Liver (tissue), 9 donors: ENCODE results near the gene CDH4. TPM values are rescaled to one million over a fixed set of nuclear protein-coding genes. Genes with fewer than 3 reads are reported as not detected.
"Not testable (repeated sequence)": the region's sequence is repeated elsewhere in the genome, so short reads cannot be mapped to it uniquely, and the experiment has no call there.

ENCODE experiments used
- DNase-seq: peaks from one replicate; pipeline ENCODE4 v3.0.0-alpha.2; 2017; ENCODE audit warnings: low spot score
- H3K27ac ChIP-seq, 2 donors: one replicate each; pipeline ENCODE4 v1.7.0; 2013; ENCODE audit warnings: inconsistent platforms in 2 of 2, low read length in 2 of 2, control low read depth in 1 of 2, low read depth in 1 of 2, mild to moderate bottlenecking in 1 of 2
- H3K27me3 ChIP-seq, 4 donors: one replicate each; pipeline versions ENCODE4 v1.6.1 to v1.7.0; 2013; ENCODE audit warnings: low read length in 3 of 4, inconsistent platforms in 1 of 4, mild to moderate bottlenecking in 1 of 4, moderate library complexity in 1 of 4; ENCODE audit not compliant: control insufficient read depth in 4 of 4, insufficient read depth in 4 of 4
- H3K36me3 ChIP-seq, 4 donors: one replicate each; pipeline versions ENCODE4 v1.6.1 to v1.7.0; 2013; ENCODE audit warnings: low read length in 3 of 4, mild to moderate bottlenecking in 3 of 4, low read depth in 1 of 4, moderate library complexity in 1 of 4; ENCODE audit not compliant: control insufficient read depth in 4 of 4, insufficient read depth in 3 of 4
- H3K4me1 ChIP-seq, 4 donors: one replicate each; pipeline versions ENCODE4 v1.6.1 to v1.7.0; 2013; ENCODE audit warnings: low read length in 3 of 4, mild to moderate bottlenecking in 3 of 4, moderate library complexity in 1 of 4; ENCODE audit not compliant: control insufficient read depth in 4 of 4, insufficient read depth in 4 of 4
- H3K4me3 ChIP-seq, 3 donors: one replicate each; pipeline versions ENCODE4 v1.6.1 to v1.7.0; 2013; ENCODE audit warnings: low read length in 3 of 3, control low read depth in 1 of 3, low read depth in 1 of 3, mild to moderate bottlenecking in 1 of 3
- H3K9ac ChIP-seq, 2 donors: one replicate each; pipeline ENCODE4 v1.7.0; 2013; ENCODE audit warnings: low read length in 2 of 2, mild to moderate bottlenecking in 2 of 2, moderate library complexity in 2 of 2, control low read depth in 1 of 2, low read depth in 1 of 2
- H3K9me3 ChIP-seq, 4 donors: one replicate each; pipeline versions ENCODE4 v1.6.1 to v1.7.0; 2013; ENCODE audit warnings: low read length in 3 of 4; ENCODE audit not compliant: control insufficient read depth in 4 of 4
- ATF3 ChIP-seq: IDR thresholded peaks from 2 replicates; pipeline ENCODE4 v1.6.1; 2016; ENCODE audit warnings: antibody characterized with exemption
- EGR1 ChIP-seq, 2 donors: IDR thresholded peaks; 2 replicates each; pipeline ENCODE4 v1.6.1; 2016 to 2018; ENCODE audit warnings: antibody characterized with exemption in 2 of 2, low read depth in 2 of 2
- FOXA1 ChIP-seq: IDR thresholded peaks from 2 replicates; pipeline ENCODE4 v1.6.1; 2016; ENCODE audit warnings: antibody characterized with exemption
- FOXA2 ChIP-seq: IDR thresholded peaks from 2 replicates; pipeline ENCODE4 v1.6.1; 2016; ENCODE audit warnings: antibody characterized with exemption
- GABPA ChIP-seq, 2 donors: IDR thresholded peaks in 1 of 2; conservative IDR thresholded peaks in 1 of 2; 2 replicates each; pipeline ENCODE4 v1.6.1; 2016; ENCODE audit warnings: antibody characterized with exemption in 2 of 2, mild to moderate bottlenecking in 1 of 2, moderate library complexity in 1 of 2
- MAX ChIP-seq: IDR thresholded peaks from 2 replicates; pipeline ENCODE4 v1.6.1; 2016; ENCODE audit warnings: antibody characterized with exemption
- NR2F2 ChIP-seq: IDR thresholded peaks from 2 replicates; pipeline ENCODE4 v1.6.1; 2016; ENCODE audit warnings: antibody characterized with exemption
- RAD21 ChIP-seq, 2 donors: IDR thresholded peaks; 2 replicates each; pipeline ENCODE4 v1.6.1; 2016; ENCODE audit warnings: antibody characterized with exemption in 2 of 2, mild to moderate bottlenecking in 2 of 2
- REST ChIP-seq: IDR thresholded peaks from 2 replicates; pipeline ENCODE4 v1.6.1; 2016; ENCODE audit warnings: antibody characterized with exemption, mild to moderate bottlenecking
- RXRA ChIP-seq, 2 donors: IDR thresholded peaks; 2 replicates each; pipeline ENCODE4 v1.6.1; 2017 to 2018; ENCODE audit warnings: antibody characterized with exemption in 2 of 2, mild to moderate bottlenecking in 1 of 2
- TAF1 ChIP-seq: conservative IDR thresholded peaks from 2 replicates; pipeline ENCODE4 v1.6.1; 2016; ENCODE audit warnings: antibody characterized with exemption, mild to moderate bottlenecking
- YY1 ChIP-seq: IDR thresholded peaks from 2 replicates; pipeline ENCODE4 v1.6.1; 2016; ENCODE audit warnings: antibody characterized with exemption, mild to moderate bottlenecking
- WGBS: extraction: QIAGEN DNeasy Blood & Tissue Kit; methylation state at CpG from one replicate; pipeline ENCODE4 v1.1.7; 2013; 5-methylcytosine and 5-hydroxymethylcytosine counted together
- polyA plus RNA-seq, 2 donors: library from polyadenylated mRNA; stranded (reverse) in 1 of 2; unstranded in 1 of 2; fragments of 200-250 nt in 1 of 2; fragments of >200 nt in 1 of 2; fragmentation: Nextera tagmentation in 1 of 2; extraction: Ambion mirVana in 1 of 2; gene quantifications; one replicate each; pipeline versions ENCODE4 v1.2.1 to v1.2.3, GENCODE V29; 2013 to 2015
- total RNA-seq, 2 donors: library from RNA; depleted of rRNA; stranded (reverse); fragments of >200 nt; gene quantifications; one replicate each; pipeline ENCODE4 v1.2.3, GENCODE V29; 2014
- donor health status: healthy.
- donor health status: healthy.
- donor health status: healthy.
- donor health status: healthy.
- donor health status: healthy.

The CDH4 gene
- total and polyA plus RNA-seq, 4 donors: 0.03 to 0.25 (median 0.19) TPM; not detected in 1

- no peak overlapping the region for H3K4me3 ChIP-seq
- no peaks in the 10 kb centered on the region for H3K27me3 ChIP-seq
- DNase-seq: no peak
- H3K36me3 ChIP-seq: peaks cover 1 to 37% (median 9%) of the 10 kb centered on the region in 4 donors
- no peaks in the 10 kb centered on the region for H3K4me1 ChIP-seq
- TF ChIP-seq ATF3 (no peak), RAD21 (IDR thresholded peaks at IDR 0.05) (no peak)
- no peak overlapping the region for H3K9ac ChIP-seq
- H3K9me3 ChIP-seq: no peaks in the 10 kb centered on the region
- H3K27ac ChIP-seq: no peak overlapping the region
- WGBS: 88% methylated on average over 17 of the region's 17 CpGs
Measured at GRCh38 chr20:61983965-61984364, 731.9 kb downstream of the CDH4 start.

- not testable (repeated sequence) for DNase-seq, H3K9me3 ChIP-seq, H3K4me3 ChIP-seq, H3K9ac ChIP-seq, H3K27ac ChIP-seq, H3K4me1 ChIP-seq, H3K27me3 ChIP-seq
- peaks cover 1 to 35% (median 9%) of the 10 kb centered on the region in 4 donors for H3K36me3 ChIP-seq
- WGBS: 91% methylated on average over 14 of the region's 14 CpGs
Measured at GRCh38 chr20:61984431-61984830, 732.4 kb downstream of the CDH4 start.

DNA sequence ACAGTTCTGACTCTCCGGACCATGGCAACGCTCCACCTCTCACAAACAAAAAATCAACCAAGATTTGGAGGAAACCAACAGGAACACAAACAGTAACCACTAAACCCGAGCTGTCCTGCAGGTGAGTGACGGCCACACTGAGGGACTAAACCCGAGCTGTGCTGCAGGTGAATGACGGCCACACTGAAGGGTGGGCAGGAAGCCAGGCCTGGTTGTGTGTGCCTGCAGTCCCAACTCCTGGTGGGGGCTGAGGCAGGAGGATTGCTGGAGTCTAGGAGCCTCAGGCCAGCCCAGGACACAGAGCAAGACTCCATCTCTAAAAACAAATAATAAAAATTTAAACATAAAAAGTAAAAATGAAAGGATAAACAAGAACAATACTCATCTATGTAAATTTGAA lies 733.0 kb downstream of the CDH4 start:
- no peaks in the 10 kb centered on the region for H3K9me3 ChIP-seq
- TF ChIP-seq MAX (no peak), RXRA (IDR thresholded peaks at IDR 0.05) (no peak), EGR1 (IDR thresholded peaks at IDR 0.05; ENCODE audit: low read depth in 2 of 2) (no peak), FOXA2 (no peak), REST (no peak), NR2F2 (no peak), ATF3 (no peak)
- no peak overlapping the region for H3K27ac ChIP-seq
- DNase-seq: no peak
- no peak overlapping the region for H3K9ac ChIP-seq
- peaks cover 1 to 34% (median 10%) of the 10 kb centered on the region in 4 donors for H3K36me3 ChIP-seq
- WGBS: 94% methylated on average over 6 of the region's 6 CpGs
- no peak overlapping the region for H3K4me3 ChIP-seq
- H3K4me1 ChIP-seq: no peaks in the 10 kb centered on the region
- no peaks in the 10 kb centered on the region for H3K27me3 ChIP-seq

DNA sequence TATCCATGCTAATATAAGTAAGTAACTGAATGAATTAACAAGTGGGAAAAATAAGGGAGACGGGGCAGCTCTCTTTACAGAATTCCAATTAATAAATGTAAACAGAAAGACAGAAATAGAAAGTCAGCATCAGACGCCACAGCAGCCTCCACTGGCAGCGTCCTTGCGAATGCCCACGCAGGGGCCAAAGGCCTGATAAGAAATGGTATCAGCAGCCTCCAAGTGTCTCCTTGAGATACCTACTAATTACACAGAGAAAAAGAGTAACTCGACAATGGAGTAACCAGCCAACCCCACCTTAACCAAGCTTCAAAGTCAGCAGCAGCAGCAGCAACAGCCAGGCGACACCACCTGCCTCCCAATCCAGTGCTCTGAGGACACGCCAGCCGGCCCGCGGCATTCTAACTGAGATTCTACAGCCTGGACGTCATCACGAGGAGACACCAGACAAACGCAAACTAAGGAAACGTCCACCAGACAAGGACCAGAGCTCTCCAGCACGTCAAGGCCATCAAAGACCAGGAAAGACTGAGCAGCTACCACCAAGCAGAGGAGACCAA lies 734.8 kb downstream of the CDH4 start:
- WGBS: 95% methylated on average over 16 of the region's 16 CpGs
- no peaks in the 10 kb centered on the region for H3K27me3 ChIP-seq
- no peak for TF ChIP-seq NR2F2
- TF ChIP-seq GABPA (IDR thresholded peaks at IDR 0.05 in 1 of 2, conservative IDR thresholded peaks at IDR 0.05 in 1 of 2): no peak
- no peak for TF ChIP-seq RAD21 (IDR thresholded peaks at IDR 0.05)
- no peak for TF ChIP-seq ATF3
- TF ChIP-seq TAF1: no peak
- TF ChIP-seq FOXA1: no peak
- TF ChIP-seq YY1: no peak

More for the DNA sequence above, 734.8 kb downstream of the CDH4 start:
- Histone ChIP-seq H3K4me3 (no peak overlapping the region), H3K9ac (no peak overlapping the region), H3K4me1 (no peaks in the 10 kb centered on the region), H3K9me3 (peaks cover 2 to 4% (median 3%) of the 10 kb centered on the region in 4 donors), H3K36me3 (peaks cover 1 to 44% (median 17%) of the 10 kb centered on the region in 4 donors), H3K27ac (no peak overlapping the region)
- no peak for DNase-seq
